GM21529 (cell line): ENCODE measurements around the gene STARD7.
"Not testable (repeated sequence)": the region's sequence is repeated elsewhere in the genome, so short reads cannot be mapped to it uniquely, and the experiment has no call there.

ENCODE experiments used
- ATAC-seq: cut with Tn5 transposase; IDR thresholded peaks from one replicate; pipeline ENCODE4 v1.9.1; 2021; ENCODE audit not compliant: unreplicated experiment

Gene STARD7

GRCh38 chr2:96164459-96165184 is 44.0 kb downstream of the STARD7 start:
- ATAC-seq: peak; percentile 71

- ATAC-seq: peak; percentile 55
Observed at GRCh38 chr2:96163768-96164429, 44.7 kb downstream of the STARD7 start.

- peak; percentile 13 for ATAC-seq
Observed at GRCh38 chr2:96163415-96163767, 45.2 kb downstream of the STARD7 start.

GRCh38 chr2:96161898-96162297 is 46.7 kb downstream of the STARD7 start:
- ATAC-seq: no peak

- not testable (repeated sequence) for ATAC-seq
Observed at GRCh38 chr2:96160366-96160765, 48.3 kb downstream of the STARD7 start.

GRCh38 chr2:96159084-96159830 is 49.4 kb downstream of the STARD7 start:
- ATAC-seq: no peak

GRCh38 chr2:96158554-96158940 is 50.1 kb downstream of the STARD7 start:
- no peak for ATAC-seq

GRCh38 chr2:96157649-96158553 is 50.7 kb downstream of the STARD7 start:
- peak; percentile 65 for ATAC-seq

- ATAC-seq: peak; percentile 36
Observed at GRCh38 chr2:96156926-96157648, 51.5 kb downstream of the STARD7 start.

- no peak for ATAC-seq
Observed at GRCh38 chr2:96156011-96156820, 52.4 kb downstream of the STARD7 start.

GRCh38 chr2:96154506-96155380 is 53.9 kb downstream of the STARD7 start:
- ATAC-seq: no peak

- ATAC-seq: no peak
Observed at GRCh38 chr2:96153991-96154431, 54.6 kb downstream of the STARD7 start.

- no peak for ATAC-seq
Observed at GRCh38 chr2:96153291-96153713, 55.3 kb downstream of the STARD7 start.

GRCh38 chr2:96152304-96153161 is 56.1 kb downstream of the STARD7 start:
- no peak for ATAC-seq

GRCh38 chr2:96151595-96152303 is 56.9 kb downstream of the STARD7 start:
- no peak for ATAC-seq

- no peak for ATAC-seq
Observed at GRCh38 chr2:96150791-96151594, 57.6 kb downstream of the STARD7 start.
